HG03457 (cell line): ENCODE data around the gene SHF.
"Not testable (repeated sequence)": the region's sequence is repeated elsewhere in the genome, so short reads cannot be mapped to it uniquely, and the experiment has no call there.

Source experiments
- ATAC-seq: cut with Tn5 transposase; IDR thresholded peaks from one replicate; pipeline ENCODE4 v1.9.1; 2021; ENCODE audit warnings: moderate number of reproducible peaks; ENCODE audit not compliant: unreplicated experiment

The SHF gene, protein sequence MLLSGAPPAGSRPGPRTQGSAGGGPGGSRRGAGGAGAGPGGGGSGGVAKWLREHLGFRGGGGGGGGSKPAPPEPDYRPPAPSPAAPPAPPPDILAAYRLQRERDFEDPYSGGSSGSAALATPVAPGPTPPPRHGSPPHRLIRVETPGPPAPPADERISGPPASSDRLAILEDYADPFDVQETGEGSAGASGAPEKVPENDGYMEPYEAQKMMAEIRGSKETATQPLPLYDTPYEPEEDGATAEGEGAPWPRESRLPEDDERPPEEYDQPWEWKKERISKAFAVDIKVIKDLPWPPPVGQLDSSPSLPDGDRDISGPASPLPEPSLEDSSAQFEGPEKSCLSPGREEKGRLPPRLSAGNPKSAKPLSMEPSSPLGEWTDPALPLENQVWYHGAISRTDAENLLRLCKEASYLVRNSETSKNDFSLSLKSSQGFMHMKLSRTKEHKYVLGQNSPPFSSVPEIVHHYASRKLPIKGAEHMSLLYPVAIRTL

GRCh38 chr15:45187894-45188830 lies at the start of gene SHF:
SHF (minus strand) TSS chr15:45187966; CDS start chr15:45187951, 15 bp downstream.
- no peak for ATAC-seq

DNA sequence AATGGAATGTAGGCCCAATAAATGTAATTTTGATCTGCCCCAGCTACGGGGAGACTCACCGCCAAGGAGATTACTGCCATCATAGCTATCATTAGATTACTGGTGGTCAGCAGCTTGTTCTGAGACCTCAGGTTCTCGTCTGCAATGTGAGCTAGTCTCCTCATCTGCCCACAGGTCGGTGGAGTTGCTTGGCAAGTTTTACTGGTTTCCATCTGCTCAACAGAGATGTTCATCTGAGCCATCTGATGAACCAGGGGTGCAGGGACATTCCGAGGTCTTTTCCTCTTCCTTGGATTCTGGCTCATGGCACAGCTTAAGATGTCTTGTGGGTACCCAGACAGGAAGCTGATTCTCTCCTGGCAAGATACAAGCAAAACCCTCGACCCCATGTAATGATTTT lies 49.0 kb upstream of the SHF start:
- ATAC-seq = not testable (repeated sequence)

GRCh38 chr15:45234562-45235235 lies 46.9 kb upstream of the SHF start:
- ATAC-seq = no peak

DNA sequence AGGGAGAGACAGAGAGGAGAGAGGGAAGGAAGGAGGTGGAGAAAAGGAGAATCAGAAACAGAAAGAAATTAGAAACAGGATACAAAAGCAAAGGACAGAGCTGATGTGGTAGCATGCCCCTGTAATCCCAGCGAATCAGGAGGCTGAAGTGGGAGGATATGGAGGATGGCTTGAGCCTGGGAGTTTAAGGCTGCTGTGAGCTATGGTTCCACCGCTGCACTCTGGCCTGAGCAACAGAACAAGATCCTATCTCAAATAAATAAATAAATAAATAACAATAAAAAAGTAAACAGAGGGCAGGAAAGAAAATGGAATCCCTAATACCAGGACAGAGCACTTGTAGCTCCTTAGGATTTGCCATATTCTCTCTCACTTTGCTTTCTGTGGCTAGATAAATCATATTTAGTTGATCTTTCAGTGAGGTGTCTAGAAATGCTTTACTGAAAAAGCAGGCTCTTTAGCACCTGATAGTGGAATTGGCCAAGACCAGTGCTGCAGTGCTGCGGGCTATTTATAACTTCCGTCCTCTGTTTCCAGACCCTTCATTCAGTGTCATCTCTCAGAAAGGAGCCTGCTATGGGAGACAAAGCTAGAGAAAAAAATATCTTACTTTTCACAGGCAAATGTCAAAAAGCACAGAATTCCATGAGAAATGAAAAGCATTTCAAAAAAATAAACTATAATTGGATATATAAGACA lies 44.2 kb upstream of the SHF start:
- no peak for ATAC-seq

GRCh38 chr15:45231132-45231531 lies 43.4 kb upstream of the SHF start:
- no peak for ATAC-seq

DNA sequence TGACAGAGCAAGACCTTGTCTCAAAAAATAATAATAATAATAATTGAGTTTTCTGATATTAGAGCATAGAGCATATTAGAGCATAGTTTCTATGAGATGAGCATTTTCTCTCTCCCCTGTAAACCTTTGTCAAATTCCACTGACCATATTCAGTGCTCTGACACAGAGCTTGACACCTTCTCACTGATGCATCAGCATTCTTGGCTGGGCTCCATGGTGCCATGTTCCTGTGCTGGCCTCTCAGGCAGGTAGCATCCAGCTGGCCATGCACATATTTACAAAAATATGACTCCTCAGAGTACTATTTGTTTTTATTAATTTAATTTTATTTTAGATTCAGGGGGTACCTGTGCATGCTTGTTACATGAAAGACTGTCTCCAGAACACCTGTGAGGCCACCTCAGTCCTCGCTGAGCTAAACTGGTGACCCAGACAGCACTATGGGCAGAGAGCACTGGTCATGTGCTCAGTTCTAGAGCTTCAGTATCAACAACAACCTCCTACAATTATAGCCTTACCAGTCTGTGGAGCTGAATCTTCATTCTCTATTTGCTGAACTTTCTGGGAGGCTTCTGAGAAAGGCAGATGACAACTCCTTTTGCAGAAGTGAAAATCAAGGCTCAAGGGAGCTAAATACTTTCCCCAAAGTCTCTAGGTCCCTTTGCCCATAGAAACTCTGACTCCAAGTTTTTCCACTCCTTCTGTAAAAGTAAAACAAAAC lies 42.6 kb upstream of the SHF start:
- ATAC-seq = no peak

DNA sequence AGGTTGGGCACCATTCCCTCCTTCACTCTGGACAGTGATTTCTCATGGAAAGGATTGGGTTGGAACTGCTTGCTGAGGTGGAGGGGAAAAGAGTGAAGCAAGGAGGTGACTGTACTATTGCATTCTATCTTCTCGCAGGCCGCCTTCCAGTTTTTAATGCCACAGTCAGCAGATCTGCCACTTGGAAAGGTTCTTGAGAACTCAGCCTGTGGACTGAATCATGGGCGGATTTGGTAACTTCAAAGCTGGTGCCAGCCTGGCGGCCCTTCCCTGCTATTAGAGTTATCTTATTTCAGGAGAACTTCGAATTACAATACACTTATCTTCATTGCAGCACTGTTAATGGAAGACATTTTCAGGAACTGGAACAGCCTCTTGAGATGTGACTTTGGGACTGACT lies 41.2 kb upstream of the SHF start:
- ATAC-seq = no peak

- no peak for ATAC-seq
These were observed 37.9 kb upstream of the SHF start for GRCh38 chr15:45225506-45226273.

- ATAC-seq = no peak
These were observed 37.0 kb upstream of the SHF start for GRCh38 chr15:45224621-45225217.

- ATAC-seq = no peak
These were observed 34.2 kb upstream of the SHF start for GRCh38 chr15:45221967-45222366.

DNA sequence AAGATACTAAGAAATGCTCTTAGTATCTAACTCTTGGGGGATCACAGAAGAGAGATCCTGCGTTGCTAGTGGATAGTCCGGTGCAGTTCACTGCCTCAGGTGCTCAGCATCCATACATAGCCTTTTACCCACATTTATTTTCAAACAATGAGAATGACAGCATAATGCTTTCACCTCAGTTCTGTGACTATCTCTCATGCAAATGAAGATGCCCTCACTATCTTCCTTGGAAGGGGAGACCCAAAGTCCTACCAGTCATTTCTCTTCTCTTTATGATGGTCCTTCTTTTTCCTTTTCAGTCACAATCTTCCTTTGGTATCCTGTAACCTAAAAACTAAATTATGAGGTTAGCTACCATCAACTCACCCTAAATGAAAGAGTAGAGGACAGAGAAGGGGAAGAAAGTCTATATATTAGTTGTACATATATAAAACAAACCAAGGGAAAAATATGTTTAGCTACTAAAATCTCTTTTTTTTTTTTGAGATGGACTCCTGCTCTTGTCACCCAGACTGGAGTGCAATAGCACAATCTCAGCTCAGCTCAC lies 33.4 kb upstream of the SHF start:
- no peak for ATAC-seq

GRCh38 chr15:45212493-45212892 lies 24.7 kb upstream of the SHF start:
- ATAC-seq = no peak

DNA sequence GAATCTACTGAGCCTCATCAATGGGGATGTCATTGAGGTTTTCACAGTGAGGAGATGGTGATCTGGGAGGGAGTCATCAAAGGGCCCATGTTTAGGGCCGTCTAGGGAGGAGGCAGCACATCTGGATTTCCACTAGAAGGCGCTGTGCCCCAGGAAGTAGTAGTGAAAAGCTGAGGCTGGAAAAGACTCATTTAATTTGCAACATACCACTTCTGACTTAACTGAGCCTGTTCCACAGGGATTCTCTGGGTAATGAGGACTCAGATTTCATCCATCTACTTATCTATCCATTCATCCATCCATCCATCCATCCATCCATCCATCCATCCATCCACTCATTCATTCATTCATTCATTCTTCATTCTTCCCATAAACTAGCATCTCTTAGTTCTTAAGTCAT lies 17.4 kb upstream of the SHF start:
- ATAC-seq = no peak

GRCh38 chr15:45203182-45203581 lies 15.4 kb upstream of the SHF start:
- ATAC-seq = no peak

DNA sequence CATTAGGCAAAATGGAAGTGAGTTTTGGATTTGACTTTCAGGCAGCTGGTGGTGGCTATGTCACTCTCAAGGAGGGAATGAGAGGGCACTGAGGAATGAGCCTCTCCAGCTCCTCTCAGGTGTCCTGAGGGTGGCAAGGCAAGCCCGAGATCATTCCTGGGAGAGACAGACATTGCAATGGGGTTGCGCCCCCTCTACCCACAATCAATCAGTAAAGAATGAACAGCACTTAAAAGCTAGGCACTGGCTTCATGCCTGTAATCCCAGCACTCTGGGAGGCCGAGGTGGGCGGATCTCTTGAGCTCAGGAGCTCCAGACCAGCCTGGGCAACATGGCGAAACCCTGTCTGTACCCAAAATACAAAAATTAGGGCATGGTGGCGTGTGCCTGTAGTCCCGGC lies 14.1 kb upstream of the SHF start:
- no peak for ATAC-seq

- no peak for ATAC-seq
These were observed 13.7 kb upstream of the SHF start for GRCh38 chr15:45201557-45201859.

DNA sequence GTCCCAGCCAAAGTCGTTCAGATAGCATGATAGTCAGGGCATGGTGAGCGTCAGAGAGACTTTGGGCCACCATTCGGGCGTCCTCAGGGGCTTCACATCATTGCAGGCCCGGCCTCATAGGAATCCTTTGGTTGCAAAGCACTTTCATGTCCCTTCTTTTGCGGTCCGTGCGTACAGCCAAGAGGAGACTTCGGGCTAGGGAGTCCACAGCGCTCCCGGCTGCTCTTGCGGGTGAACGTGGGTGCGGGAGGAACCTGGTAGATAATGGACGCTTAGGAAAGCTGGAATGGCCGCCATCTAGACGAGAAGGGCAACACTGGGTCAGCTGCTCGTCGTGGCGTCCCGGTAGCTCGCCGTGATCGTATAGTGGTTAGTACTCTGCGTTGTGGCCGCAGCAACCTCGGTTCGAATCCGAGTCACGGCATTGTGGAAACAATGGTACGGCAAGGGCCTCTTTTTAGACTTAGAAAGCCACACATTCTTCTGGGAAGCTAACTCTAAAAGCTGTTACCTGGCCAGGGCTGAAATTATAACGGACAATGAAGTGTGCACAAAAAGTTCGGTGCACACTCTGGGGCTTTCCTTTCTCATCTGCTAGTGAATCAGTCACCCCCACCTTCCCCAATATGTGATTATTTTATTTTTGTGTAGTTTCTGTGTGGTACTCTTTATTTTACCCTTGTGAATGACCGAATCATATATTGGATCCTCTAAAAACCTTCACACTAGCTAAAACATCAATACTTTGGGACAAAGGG lies 13.2 kb upstream of the SHF start:
- ATAC-seq = no peak
